C4-2B (cell line): ENCODE measurements around the gene TANC1.

ENCODE experiments used
- H3K27ac ChIP-seq: fragments of 450-650 bp; 2 replicates; pipeline ENCODE4 v1.5.1; 2017
- CTCF ChIP-seq: fragments of 450-650 bp; conservative IDR thresholded peaks from 2 replicates; pipeline ENCODE4 v1.5.1; 2017; ENCODE audit warnings: mild to moderate bottlenecking
- ZFX ChIP-seq: fragments of 450-650 bp; IDR thresholded peaks from 2 replicates; pipeline ENCODE4 v1.6.1; 2017

TANC1 gene

DNA sequence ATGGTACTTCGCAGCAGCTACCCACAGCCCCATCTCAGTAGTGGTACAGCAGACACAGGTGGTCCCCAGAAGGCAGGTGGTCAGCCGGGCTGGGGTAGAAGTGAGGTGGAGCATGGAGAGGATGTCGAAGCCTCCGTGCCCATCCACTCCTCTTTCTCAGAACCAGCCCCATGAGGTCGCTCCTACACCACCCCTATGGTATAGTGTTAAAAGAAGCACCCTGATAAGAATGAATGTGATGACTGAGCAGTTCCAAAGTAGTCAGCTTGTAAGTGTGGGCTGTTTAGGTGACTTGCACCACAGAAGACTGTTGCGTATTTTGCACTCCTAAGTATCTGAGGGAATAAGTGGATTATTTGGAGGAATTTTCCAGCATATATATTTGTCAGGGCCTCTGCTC, 206.7 kb downstream of the TANC1 start:
- H3K27ac ChIP-seq, result no peak overlapping the region; the same call in 1 of the 2 replicates
- TF ChIP-seq ZFX (no peak), CTCF (no peak)

DNA sequence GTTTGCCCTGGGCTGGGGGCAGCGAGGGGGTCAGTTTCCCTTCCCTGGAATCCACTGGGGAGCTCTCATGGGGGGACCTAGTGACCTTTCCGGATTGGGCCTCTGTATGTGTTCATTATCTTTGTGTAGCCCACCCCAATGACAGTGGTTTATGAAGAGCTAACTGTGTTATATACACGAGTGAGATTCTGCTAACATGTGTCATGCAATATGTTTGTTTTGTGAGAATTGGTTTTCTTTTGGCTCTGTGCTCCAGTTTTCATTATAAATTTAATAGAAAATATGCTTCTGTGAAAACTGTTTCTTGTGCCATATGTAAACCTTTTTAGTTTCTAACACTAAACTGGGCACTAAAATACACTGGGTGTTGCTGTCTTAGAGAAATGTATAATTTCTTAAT, 207.5 kb downstream of the TANC1 start:
- peak overlapping the region; percentile 19; the same call in 1 of the 2 replicates for H3K27ac ChIP-seq
- TF ChIP-seq CTCF (no peak), ZFX (no peak)

DNA sequence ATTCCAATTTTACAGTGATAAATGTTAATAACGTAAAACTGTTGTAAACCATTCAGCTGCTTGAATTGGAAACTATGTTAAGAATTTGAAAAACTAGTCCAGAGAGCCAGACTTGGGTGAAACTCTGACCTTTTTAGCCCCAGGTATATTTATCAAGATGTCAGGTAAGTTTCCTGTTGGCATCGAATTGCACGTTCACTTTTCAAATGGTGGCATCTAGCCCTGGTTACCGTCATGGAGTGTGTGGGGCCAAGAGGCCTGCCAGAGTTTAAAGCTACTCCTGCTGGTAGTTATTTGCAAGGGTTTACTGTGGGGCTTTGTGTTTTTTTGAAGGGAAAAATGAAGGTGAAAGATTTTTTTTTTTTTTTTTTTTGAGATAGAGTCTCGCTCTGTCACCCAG, 208.1 kb downstream of the TANC1 start:
- H3K27ac ChIP-seq, result peak overlapping the region; percentile 28
- TF ChIP-seq ZFX (no peak), CTCF (no peak)

GRCh38 chr2:159177357-159177756, 208.9 kb downstream of the TANC1 start:
- TF ChIP-seq ZFX (no peak), CTCF (no peak)
- H3K27ac ChIP-seq, result no peak overlapping the region

DNA sequence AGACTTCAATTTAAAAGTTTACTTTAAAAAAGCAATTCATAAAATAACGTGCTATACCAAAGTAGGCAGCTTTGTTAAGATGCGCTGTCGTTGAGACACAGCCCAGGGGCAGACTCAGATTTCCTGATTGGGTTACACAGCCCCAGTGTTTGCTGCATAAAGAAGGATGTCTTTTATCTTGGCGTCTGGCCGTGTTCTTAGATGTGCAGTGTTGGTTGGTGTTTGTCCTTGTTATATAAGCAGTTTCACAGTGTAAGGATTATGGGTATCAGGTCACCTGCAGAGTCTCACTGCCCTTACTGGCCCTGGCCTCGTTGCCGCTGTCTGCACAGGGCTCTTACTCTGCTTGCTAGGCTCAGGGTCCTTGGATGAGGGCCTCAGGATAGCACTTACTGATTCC, 209.5 kb downstream of the TANC1 start:
- no peak overlapping the region for H3K27ac ChIP-seq
- TF ChIP-seq CTCF (no peak), ZFX (no peak)

- H3K27ac ChIP-seq, result no peak overlapping the region
- no peak for TF ChIP-seq ZFX
- no peak for TF ChIP-seq CTCF
Observed at GRCh38 chr2:159179096-159179495, 210.7 kb downstream of the TANC1 start.

GRCh38 chr2:159179696-159180095, 211.3 kb downstream of the TANC1 start:
- TF ChIP-seq ZFX, result no peak
- TF ChIP-seq CTCF, result no peak
- no peak overlapping the region for H3K27ac ChIP-seq
